Adrenal gland (tissue), 12 donors: ENCODE results near the gene USP53. TPM values are rescaled to one million over a fixed set of nuclear protein-coding genes. Genes with fewer than 3 reads are reported as not detected.
"Not testable (repeated sequence)": the region's sequence is repeated elsewhere in the genome, so short reads cannot be mapped to it uniquely, and the experiment has no call there.

ENCODE experiments used
- DNase-seq, 7 donors: peaks; one replicate each; pipeline ENCODE4 v3.0.0-alpha.2; 2019 to 2020
- H3K27ac ChIP-seq, 5 donors: fragments of 200-600 bp; sonication (generic) in 4 of 5; 1 replicate in 3 of 5; 2 replicates in 2 of 5; pipeline versions ENCODE4 v1.5.1 to v1.8.0; 2016 to 2020; ENCODE audit warnings: mild to moderate bottlenecking in 1 of 5
- H3K27me3 ChIP-seq: fragments of 200-600 bp; 2 replicates; pipeline ENCODE4 v1.8.0; 2021
- H3K36me3 ChIP-seq, 2 donors: fragments of 200-600 bp; replicated peaks in 1 of 2; 1 replicate in 1 of 2; 2 replicates in 1 of 2; pipeline versions ENCODE4 v1.5.1 to v1.8.0; 2018 to 2022
- H3K4me1 ChIP-seq, 2 donors: fragments of 200-600 bp; replicated peaks in 1 of 2; 1 replicate in 1 of 2; 2 replicates in 1 of 2; pipeline versions ENCODE4 v1.5.1 to v1.8.0; 2018 to 2021
- H3K4me3 ChIP-seq, 4 donors: fragments of 200-600 bp; sonication (generic) in 3 of 4; one replicate each; pipeline ENCODE4 v1.5.1; 2016 to 2018
- H3K9me3 ChIP-seq, 3 donors: fragments of 200-600 bp; sonication (generic) in 1 of 3; replicated peaks in 1 of 3; 1 replicate in 2 of 3; 2 replicates in 1 of 3; pipeline versions ENCODE4 v1.5.1 to v1.8.0; 2016 to 2021
- POLR2A ChIP-seq, 2 donors: fragments of 450-650 bp; IDR thresholded peaks; one replicate each; pipeline ENCODE4 v1.6.1; 2017; ENCODE audit warnings: antibody characterized with exemption in 2 of 2, mild to moderate bottlenecking in 2 of 2, moderate library complexity in 1 of 2
- WGBS, 4 donors: extraction: QIAGEN DNeasy Blood & Tissue Kit in 2 of 4; methylation state at CpG; one replicate each; pipeline versions ENCODE4 v1.1.5 to v1.1.7; 2013 to 2017; 5-methylcytosine and 5-hydroxymethylcytosine counted together
- intact Hi-C, 2 donors: fragments of 100-400 bp; cut with DNase I; formaldehyde crosslinking; loops; one replicate each; pipeline versions ENCODE4 v1.14.1 to v1.15.0; 2022 to 2023
- polyA plus RNA-seq, 3 donors: library from polyadenylated mRNA; stranded (reverse); fragments of 200-250 nt in 2 of 3; fragments of 350-450 nt in 1 of 3; fragmentation: Illumina TruSeq in 1 of 3; extraction: RNeasy Lipid Tissue Mini Kit (QIAGEN cat#74804) in 1 of 3; gene quantifications; one replicate each; pipeline ENCODE4 v1.2.3, GENCODE V29; 2013 to 2014
- total RNA-seq, 9 donors: library from RNA; depleted of rRNA in 4 of 9; stranded (reverse); fragments of >200 nt in 4 of 9; fragments of 120-200 nt in 1 of 9; fragmentation: NEBNext Ultra II Directional in 1 of 9; extraction: Animal tissue kit (Norgen Biotek cat#: 25700) in 1 of 9; gene quantifications; one replicate each; pipeline versions ENCODE4 v1.1.0 to v1.2.4, GENCODE V29; 2013 to 2023
- TF ChIP-seq, protein P1 (sequence below), 6 experiments: fragments of 450-650 bp in 4 of 6; fragments of 200-600 bp in 2 of 6; sonication (generic) in 1 of 6; IDR thresholded peaks; 1 replicate in 5 of 6; 2 replicates in 1 of 6; pipeline versions ENCODE4 v1.5.1 to v1.8.0; 2016 to 2021; ENCODE audit warnings: antibody characterized with exemption in 6 of 6, mild to moderate bottlenecking in 2 of 6, moderate library complexity in 1 of 6
- donor health status: healthy with polysubstance abuse.
- donor health status: Bipolar disorder and iron deficiency.
- donor health status: DM: yes; HTN: yes; CAD: no.
- donor health status: DM: no; HTN: no; CAD: no.
- donor health status: DM: no; HTN: no; CAD: no.
- donor health status: DM: yes; HTN: yes; CAD: no.

The USP53 gene
- total and polyA plus RNA-seq, 12 donors = 7.0 to 78.9 (median 34.4) TPM

DNA sequence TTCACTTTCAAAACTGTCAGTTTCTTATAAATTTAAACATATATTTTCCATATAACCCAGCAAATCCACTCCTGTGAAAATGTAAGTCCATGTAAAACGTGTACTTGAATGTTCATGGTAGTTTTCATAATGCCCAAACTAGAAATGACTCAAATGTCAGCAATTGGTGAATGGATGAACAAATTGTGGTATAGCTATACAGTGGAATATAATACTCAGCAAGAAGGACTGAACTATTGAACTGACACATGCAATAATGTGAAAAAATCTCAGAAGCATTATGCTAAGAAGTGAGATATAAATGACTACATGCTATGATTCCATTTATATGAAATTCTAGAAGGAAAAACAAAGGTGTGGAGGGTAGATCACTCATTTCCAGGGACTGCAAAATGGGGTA is 52.2 kb downstream of the USP53 start:
- Histone ChIP-seq H3K9me3 (no peaks in the 10 kb centered on the region), H3K27ac (no peak overlapping the region), H3K27me3 (no peaks in the 10 kb centered on the region), H3K4me1 (no peaks in the 10 kb centered on the region), H3K36me3 (peaks cover 0 to 5% of the 10 kb centered on the region in 2 donors), H3K4me3 (no peak overlapping the region)
- intact Hi-C loops = no loop called here
- TF ChIP-seq, protein P1, sequence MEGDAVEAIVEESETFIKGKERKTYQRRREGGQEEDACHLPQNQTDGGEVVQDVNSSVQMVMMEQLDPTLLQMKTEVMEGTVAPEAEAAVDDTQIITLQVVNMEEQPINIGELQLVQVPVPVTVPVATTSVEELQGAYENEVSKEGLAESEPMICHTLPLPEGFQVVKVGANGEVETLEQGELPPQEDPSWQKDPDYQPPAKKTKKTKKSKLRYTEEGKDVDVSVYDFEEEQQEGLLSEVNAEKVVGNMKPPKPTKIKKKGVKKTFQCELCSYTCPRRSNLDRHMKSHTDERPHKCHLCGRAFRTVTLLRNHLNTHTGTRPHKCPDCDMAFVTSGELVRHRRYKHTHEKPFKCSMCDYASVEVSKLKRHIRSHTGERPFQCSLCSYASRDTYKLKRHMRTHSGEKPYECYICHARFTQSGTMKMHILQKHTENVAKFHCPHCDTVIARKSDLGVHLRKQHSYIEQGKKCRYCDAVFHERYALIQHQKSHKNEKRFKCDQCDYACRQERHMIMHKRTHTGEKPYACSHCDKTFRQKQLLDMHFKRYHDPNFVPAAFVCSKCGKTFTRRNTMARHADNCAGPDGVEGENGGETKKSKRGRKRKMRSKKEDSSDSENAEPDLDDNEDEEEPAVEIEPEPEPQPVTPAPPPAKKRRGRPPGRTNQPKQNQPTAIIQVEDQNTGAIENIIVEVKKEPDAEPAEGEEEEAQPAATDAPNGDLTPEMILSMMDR (IDR thresholded peaks at IDR 0.05) = no peak
- TF ChIP-seq POLR2A (IDR thresholded peaks at IDR 0.05) = no peak
- DNase-seq = no peak
- 85 to 95% (median 89%) methylated on average over 1 of the region's 1 CpG for WGBS, 4 donors

DNA sequence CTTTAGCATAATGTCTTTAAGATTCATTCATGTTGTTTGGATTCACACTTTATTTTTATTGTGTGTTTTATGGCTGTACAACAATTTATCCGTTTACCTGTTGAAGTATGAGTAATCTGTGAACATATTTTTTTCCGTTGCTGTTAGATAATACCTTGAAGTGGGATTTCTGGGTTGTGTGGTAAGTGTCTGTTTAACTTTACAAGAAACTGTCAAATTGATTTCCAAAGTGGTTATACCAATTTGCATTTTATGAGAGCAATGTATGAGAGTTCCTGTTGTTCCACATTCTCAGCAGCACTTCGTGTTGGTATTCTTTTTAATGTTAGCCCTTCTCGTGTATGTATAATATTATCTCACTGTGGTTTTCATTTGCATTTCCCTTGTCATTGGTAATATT is 53.6 kb downstream of the USP53 start:
- H3K36me3 ChIP-seq = peaks cover 0 to 9% of the 10 kb centered on the region in 2 donors
- TF ChIP-seq, protein P1 (IDR thresholded peaks at IDR 0.05) = no peak
- no peak for TF ChIP-seq POLR2A (IDR thresholded peaks at IDR 0.05)

DNA sequence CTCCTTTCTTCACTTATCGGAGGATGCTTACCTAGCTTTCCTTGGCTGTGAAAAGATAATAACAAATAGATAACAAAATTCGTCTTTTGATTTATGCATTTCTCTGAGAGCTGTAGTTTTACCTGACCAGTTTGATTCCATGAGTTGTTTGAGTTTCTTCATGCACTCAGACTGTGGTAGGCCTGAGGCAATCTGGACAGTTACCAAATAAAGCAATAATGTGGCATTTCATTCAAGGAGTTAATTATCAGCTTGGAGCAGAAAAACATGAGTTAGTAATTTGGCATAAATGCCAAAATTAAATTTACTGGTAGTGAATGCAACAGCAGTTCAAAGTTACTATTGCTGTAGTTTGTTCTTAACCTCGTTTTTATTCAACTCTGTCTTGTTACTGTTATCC is 56.0 kb downstream of the USP53 start:
- no peak for TF ChIP-seq POLR2A (IDR thresholded peaks at IDR 0.05)
- TF ChIP-seq, protein P1 (IDR thresholded peaks at IDR 0.05) = no peak
- DNase-seq = no peak
- no peaks in the 10 kb centered on the region for H3K4me1 ChIP-seq
- 74 to 82% (median 76%) methylated on average over 3 of the region's 3 CpGs for WGBS, 4 donors
- H3K36me3 ChIP-seq = peaks cover 0 to 22% of the 10 kb centered on the region in 2 donors
- H3K9me3 ChIP-seq = no peaks in the 10 kb centered on the region
- no peaks in the 10 kb centered on the region for H3K27me3 ChIP-seq
- intact Hi-C loops = no loop called here
- H3K4me3 ChIP-seq = no peak overlapping the region
- H3K27ac ChIP-seq = no peak overlapping the region

More for the DNA sequence above, 53.6 kb downstream of the USP53 start:
- Histone ChIP-seq H3K27ac (no peak overlapping the region), H3K27me3 (no peaks in the 10 kb centered on the region), H3K4me1 (no peaks in the 10 kb centered on the region), H3K4me3 (no peak overlapping the region), H3K9me3 (no peaks in the 10 kb centered on the region)
- DNase-seq = no peak
- 73 to 89% (median 85%) methylated on average over 4 of the region's 4 CpGs for WGBS, 4 donors
- intact Hi-C loops = no loop called here

DNA sequence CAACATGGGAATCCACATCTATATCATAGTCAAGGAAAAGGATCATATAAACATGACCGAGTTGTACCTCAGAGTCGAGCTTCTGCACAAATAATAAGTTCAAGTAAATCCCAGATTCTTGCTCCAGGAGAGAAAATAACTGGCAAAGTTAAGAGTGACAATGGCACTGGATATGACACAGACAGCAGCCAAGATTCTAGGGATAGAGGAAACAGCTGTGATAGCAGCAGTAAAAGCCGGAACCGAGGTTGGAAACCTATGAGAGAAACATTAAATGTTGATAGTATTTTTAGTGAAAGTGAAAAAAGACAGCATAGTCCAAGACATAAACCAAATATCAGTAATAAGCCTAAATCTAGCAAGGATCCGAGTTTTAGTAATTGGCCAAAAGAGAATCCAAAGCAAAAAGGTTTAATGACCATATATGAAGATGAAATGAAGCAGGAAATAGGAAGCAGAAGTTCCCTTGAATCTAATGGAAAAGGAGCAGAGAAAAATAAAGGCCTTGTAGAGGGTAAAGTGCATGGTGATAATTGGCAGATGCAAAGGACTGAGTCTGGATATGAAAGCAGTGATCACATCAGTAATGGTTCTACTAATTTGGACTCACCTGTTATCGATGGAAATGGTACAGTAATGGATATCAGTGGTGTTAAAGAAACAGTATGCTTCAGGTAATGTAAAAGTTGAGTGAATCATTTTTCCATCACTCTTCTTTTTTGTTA is 59.0 kb downstream of the USP53 start:
- WGBS, 4 donors = 83 to 92% (median 83%) methylated on average over 6 of the region's 6 CpGs
- intact Hi-C loops = no loop called here

DNA sequence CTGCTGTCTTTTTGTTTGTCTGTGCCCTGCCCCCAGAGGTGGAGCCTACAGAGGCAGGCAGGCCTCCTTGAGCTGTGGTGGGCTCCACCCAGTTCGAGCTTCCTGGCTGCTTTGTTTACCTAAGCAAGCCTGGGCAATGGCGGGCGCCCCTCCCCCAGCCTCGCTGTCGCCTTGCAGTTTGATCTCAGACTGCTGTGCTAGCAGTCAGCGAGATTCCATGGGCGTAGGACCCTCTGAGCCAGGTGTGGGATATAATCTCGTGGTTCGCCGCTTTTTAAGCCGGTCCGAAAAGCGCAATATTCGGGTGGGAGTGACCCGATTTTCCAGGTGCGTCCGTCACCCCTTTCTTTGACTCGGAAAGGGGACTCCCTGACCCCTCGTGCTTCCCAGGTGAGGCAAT is 67.0 kb downstream of the USP53 start:
- H3K36me3 ChIP-seq, H3K27me3 ChIP-seq, intact Hi-C loops, H3K4me3 ChIP-seq, H3K27ac ChIP-seq, H3K9me3 ChIP-seq, DNase-seq: not testable (repeated sequence)
- WGBS, 4 donors = 91 to 100% (median 93%) methylated on average over 2 to 17 of the region's 19 CpGs
- peaks cover 1 to 15% of the 10 kb centered on the region in 2 donors for H3K4me1 ChIP-seq

More for the DNA sequence above, 59.0 kb downstream of the USP53 start:
- H3K27me3 ChIP-seq = no peaks in the 10 kb centered on the region
- no peak overlapping the region for H3K27ac ChIP-seq
- no peak for TF ChIP-seq POLR2A (IDR thresholded peaks at IDR 0.05)
- TF ChIP-seq, protein P1 (IDR thresholded peaks at IDR 0.05) = no peak
- H3K9me3 ChIP-seq = no peaks in the 10 kb centered on the region
- no peaks in the 10 kb centered on the region for H3K4me1 ChIP-seq
- no peak for DNase-seq
- no peak overlapping the region for H3K4me3 ChIP-seq
- H3K36me3 ChIP-seq = peaks cover 0 to 25% of the 10 kb centered on the region in 2 donors

DNA sequence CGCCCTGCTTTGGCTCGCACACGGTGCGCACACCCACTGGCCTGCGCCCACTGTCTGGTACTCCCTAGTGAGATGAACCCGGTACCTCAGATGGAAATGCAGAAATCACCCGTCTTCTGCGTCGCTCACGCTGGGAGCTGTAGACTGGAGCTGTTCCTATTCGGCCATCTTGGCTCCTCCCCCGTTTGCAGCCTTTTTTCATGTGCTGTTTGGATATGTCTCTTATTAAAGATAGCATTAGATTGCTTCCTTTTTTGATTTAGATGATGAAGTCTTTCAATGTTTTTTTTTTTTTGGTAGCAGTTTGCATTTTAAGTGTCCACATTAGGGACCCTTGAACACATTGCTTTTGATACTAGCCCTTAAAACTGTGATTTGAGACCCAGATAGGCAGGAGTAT is 67.4 kb downstream of the USP53 start:
- H3K27me3 ChIP-seq, H3K36me3 ChIP-seq, H3K9me3 ChIP-seq, H3K27ac ChIP-seq, DNase-seq, H3K4me3 ChIP-seq: not testable (repeated sequence)
- 96 to 98% (median 97%) methylated on average over 10 to 12 of the region's 12 CpGs for WGBS, 4 donors
- intact Hi-C loops = loop anchor here in 1 of 2 donors (10.0 kb wide), 2 partner anchors 65 to 295 kb away; partner anchors contain the start of gene USP53
- peaks cover 5 to 19% of the 10 kb centered on the region in 2 donors for H3K4me1 ChIP-seq
